GM21360 (cell line): ENCODE results near the gene IQCF6.
"Not testable (repeated sequence)": the region's sequence is repeated elsewhere in the genome, so short reads cannot be mapped to it uniquely, and the experiment has no call there.

Experiments
- ATAC-seq: cut with Tn5 transposase; IDR thresholded peaks from one replicate; pipeline ENCODE4 v1.9.1; 2021; ENCODE audit warnings: mild to moderate bottlenecking, moderate library complexity; ENCODE audit not compliant: unreplicated experiment

IQCF6 gene

GRCh38 chr3:51773529-51774056, 5.4 kb downstream of the IQCF6 start:
- no peak for ATAC-seq

DNA sequence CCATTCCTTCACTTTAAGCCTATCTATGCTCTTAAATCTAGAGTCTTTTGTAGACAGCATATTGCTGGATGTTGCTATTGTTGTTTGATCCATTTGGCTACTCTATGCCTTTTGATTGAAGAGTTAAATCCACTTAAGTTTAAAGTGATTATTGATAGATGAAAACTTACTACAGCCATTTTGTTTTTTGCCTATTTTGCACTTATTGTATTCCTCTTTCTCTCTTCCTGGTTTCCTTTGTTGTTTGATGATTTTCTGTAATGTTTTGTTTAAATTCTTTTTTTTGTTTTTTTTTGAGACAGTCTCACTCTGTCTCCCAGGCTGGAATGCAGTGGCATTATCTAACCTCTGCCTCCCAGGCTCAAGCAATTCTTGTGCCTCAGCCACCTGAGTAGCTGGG, 19.8 kb downstream of the IQCF6 start:
- no peak for ATAC-seq

- ATAC-seq = not testable (repeated sequence)
Measured at GRCh38 chr3:51753763-51754750, 25.0 kb downstream of the IQCF6 start.

DNA sequence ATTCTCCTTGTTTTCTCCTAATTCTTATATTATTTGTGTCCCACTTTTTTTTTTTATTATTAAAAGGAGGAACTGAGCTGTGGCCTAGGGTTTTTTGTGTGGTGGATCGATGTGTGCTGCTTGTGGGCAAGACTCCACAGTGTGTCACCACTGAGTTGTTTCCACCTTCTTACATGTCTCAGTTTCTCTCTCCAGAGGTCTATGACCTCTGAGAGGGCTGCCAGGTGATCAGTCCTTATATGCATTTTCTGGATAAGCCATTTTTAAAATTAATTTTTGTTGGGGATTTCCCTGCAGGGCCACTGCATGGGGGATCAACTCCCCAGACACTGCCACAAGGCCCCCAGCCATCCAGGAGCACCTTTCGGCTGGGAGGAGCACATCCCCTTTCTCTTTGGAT, 27.8 kb downstream of the IQCF6 start:
- ATAC-seq = no peak

DNA sequence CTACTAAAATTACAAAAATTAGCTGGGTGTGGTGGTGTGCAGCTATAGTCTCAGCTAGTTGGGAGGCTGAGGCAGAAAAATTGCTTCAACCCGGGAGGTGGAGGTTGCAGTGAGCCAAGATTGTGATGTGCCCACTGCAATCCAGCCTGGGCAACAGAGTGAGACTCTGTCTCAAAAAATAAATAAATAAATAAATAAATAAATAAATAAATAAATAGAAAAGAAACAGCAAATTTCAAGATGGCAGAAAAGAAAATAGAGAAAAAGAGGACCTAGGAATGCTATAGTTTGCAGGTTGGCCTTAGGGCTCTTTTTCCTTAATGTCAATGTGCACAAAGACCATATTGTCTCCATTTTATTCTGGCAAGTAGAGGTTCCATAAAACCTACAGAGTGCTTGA, 28.2 kb downstream of the IQCF6 start:
- ATAC-seq = no peak

GRCh38 chr3:51748327-51748726, 30.7 kb downstream of the IQCF6 start:
- ATAC-seq = no peak

- no peak for ATAC-seq
Measured at GRCh38 chr3:51747840-51748239, 31.2 kb downstream of the IQCF6 start.

- ATAC-seq = not testable (repeated sequence)
Measured at GRCh38 chr3:51742978-51743377, 36.1 kb downstream of the IQCF6 start.

DNA sequence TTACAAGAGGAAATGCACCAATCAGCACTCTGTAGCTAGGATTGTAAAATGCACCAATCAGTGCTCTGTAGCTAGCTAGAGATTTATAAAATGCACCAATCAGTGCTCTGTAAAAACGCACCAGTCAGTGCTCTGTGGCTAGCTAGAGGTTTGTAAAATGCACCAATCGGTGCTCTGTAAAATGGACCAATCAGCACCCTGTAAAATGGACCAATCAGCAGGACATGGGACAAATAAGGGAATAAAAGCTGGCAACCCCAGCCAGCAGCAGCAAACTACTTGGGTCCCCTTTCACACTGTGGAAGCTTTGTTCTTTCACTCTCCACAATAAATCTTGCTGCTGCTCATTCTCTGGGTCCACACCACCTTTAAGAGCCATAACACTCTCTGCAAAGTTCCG, 36.7 kb downstream of the IQCF6 start:
- not testable (repeated sequence) for ATAC-seq

DNA sequence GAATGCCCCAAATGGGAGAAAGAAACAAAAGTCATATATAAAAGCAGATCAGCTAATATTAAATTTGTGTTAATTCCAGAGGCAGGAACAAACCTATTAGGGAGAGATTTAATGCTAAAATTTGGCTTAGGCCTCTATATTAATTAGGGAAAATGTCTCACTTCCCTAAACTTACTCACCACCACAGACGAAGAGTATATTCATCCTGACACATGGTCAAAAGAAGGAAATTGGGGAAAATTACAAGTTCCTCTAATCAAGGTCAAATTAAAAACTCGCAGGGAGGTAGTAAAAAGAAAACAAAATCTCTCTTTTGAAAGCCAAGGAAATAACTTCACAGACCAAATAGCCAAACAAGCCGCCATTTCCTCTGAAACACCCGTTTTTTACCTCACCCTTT, 39.9 kb downstream of the IQCF6 start:
- ATAC-seq = no peak

DNA sequence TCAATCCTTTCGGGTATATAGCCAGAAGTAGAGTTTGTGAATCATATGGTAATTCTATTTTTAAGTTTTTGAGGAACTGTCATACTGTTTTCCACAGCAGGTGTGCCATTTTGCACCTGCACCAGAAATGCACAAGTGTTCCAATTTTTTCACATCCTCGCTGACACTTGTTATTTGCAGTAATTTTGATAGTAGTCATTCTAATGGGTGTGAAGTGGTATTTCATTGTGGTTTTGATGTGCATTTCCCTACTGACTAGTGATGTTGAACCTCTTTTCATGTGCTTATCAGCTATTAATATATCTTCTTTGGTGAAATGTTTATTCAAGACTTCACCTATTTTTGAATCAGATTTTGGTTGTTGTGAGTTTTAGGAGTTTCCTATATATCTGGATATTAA, 43.1 kb downstream of the IQCF6 start:
- ATAC-seq = no peak

GRCh38 chr3:51735039-51735438, 44.0 kb downstream of the IQCF6 start:
- ATAC-seq = no peak

DNA sequence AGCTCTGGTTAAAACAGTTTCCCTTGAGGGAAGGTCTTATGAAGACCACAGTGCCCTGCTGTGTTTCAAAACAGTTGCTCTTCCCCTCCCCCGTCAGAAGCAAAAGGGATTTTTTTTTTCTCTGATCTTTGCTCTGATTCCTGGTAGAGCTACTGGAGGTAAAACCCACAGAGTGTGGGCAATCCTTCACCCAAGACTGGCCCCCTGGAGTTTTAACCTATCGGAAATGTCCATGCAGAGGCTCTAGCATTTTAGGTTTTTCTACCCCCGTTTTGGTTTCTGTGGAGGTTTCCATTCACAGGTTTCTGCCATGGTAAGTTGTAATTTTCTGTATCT, 44.5 kb downstream of the IQCF6 start:
- no peak for ATAC-seq

GRCh38 chr3:51733859-51734571, 45.0 kb downstream of the IQCF6 start:
- no peak for ATAC-seq

GRCh38 chr3:51729042-51729633, 49.9 kb downstream of the IQCF6 start:
- no peak for ATAC-seq
